Erythroblast (primary cell): ENCODE results near the gene JADE2.

Source experiments
- GATA1 ChIP-seq: IDR thresholded peaks from 2 replicates; pipeline ENCODE4 v1.6.1; 2011; ENCODE audit warnings: low read depth, mild to moderate bottlenecking, control low read depth, low read length, moderate library complexity
- POLR2A ChIP-seq: IDR thresholded peaks from 2 replicates; pipeline ENCODE4 v1.6.1; 2011; ENCODE audit warnings: mild to moderate bottlenecking, low read length

DNA sequence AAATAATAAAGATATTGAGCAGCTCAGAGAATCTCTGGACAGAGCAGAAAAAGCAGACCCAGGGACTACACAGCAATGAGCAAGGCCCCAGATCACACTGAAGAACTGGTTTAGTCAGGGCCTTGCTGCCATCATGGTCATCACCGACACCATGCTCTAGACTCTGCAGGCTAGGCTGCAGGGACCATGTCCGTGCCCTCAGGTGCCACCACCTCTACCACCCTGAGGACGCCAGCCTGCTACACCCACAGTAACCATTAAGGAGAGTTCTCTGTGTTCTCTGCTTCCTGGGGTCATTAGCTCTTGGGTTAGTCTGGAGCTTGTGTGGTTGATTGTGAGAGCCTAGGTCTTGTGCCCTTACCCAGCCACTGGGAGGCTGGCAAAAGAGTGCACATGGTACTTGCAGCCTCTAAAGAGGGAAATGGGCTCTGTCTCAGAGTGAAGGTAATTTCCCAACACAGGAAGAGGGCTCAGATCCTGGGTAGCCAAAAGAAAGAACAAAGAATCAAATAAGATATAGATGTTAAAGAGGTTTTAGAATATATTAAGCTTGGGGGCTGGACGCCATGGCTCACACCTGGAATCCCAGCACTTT, 31.9 kb upstream of the JADE2 start:
- TF ChIP-seq POLR2A (no peak), GATA1 (no peak)
